ENCODE measurements around the gene SYNPR.

DNA sequence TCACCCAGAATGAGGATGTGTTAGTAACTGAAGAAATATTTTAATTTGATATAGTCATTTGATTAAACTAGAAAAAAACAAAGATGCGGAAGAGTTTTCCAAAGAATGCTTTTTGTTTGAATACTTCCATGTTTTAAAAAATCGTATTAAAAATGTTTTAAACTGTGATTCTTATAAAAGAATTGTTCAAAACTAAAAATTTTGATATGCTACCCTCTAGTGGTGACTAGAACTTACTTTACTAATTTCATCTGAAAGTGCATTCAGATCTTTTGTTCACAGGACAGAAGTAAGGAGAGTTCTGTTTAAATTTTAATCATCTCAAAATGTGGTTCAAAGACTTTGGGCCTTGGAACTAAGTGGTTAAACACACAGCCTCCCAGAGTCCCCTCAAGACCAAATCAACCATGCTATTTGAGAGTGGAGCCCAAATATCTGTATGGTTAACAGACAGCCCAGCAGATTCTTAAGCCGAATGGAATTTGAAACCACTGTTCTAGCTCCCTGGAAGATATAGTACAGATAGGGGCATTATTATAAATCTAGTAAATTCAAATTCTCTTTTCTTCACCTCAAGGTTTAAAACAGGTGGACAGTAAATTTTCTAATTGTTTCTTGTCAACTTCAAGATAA is 45.2 kb upstream of the SYNPR start:
- TF ChIP-seq POLR2A (IDR thresholded peaks at IDR 0.05) = no peak
- TF ChIP-seq, protein P1, sequence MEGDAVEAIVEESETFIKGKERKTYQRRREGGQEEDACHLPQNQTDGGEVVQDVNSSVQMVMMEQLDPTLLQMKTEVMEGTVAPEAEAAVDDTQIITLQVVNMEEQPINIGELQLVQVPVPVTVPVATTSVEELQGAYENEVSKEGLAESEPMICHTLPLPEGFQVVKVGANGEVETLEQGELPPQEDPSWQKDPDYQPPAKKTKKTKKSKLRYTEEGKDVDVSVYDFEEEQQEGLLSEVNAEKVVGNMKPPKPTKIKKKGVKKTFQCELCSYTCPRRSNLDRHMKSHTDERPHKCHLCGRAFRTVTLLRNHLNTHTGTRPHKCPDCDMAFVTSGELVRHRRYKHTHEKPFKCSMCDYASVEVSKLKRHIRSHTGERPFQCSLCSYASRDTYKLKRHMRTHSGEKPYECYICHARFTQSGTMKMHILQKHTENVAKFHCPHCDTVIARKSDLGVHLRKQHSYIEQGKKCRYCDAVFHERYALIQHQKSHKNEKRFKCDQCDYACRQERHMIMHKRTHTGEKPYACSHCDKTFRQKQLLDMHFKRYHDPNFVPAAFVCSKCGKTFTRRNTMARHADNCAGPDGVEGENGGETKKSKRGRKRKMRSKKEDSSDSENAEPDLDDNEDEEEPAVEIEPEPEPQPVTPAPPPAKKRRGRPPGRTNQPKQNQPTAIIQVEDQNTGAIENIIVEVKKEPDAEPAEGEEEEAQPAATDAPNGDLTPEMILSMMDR (IDR thresholded peaks at IDR 0.05) = no peak
- TF ChIP-seq POLR2AphosphoS5 (IDR thresholded peaks at IDR 0.05) = no peak
